Left cardiac atrium (tissue), 4 donors: ENCODE measurements around the gene ALDOB. TPM values are rescaled to one million over a fixed set of nuclear protein-coding genes. Genes with fewer than 3 reads are reported as not detected.

ENCODE experiments used
- ATAC-seq, 2 donors: fragments of 200-7000 bp; cut with Tn5 transposase; one replicate each; pipeline ENCODE4 v1.9.1; 2020; ENCODE audit warnings: mild to moderate bottlenecking in 2 of 2, moderate library complexity in 2 of 2
- DNase-seq: peaks from one replicate; pipeline ENCODE4 v3.0.0-alpha.2; 2020
- intact Hi-C, 2 donors: fragments of 100-400 bp; cut with DNase I; formaldehyde crosslinking; loops; one replicate each; pipeline versions ENCODE4 v1.14.1 to v1.15.1; 2022 to 2023
- total RNA-seq, 2 donors: library from RNA; stranded (reverse); fragmentation: NEBNext Ultra II Directional; extraction: Animal tissue kit (Norgen Biotek cat#: 25700); gene quantifications; one replicate each; pipeline ENCODE4 v1.2.1, GENCODE V29; 2021
- donor health status: DM: no; HTN: yes; CAD: no.
- donor health status: DM: no; HTN: yes; CAD: no; lungs with severe emphysema.
- donor health status: DM: yes; HTN: yes; CAD: no.
- donor health status: Dilated cardiomyopathy.

The ALDOB gene
- total RNA-seq, 2 donors from 2014 or later, result 0.53 to 1.4 TPM

DNA sequence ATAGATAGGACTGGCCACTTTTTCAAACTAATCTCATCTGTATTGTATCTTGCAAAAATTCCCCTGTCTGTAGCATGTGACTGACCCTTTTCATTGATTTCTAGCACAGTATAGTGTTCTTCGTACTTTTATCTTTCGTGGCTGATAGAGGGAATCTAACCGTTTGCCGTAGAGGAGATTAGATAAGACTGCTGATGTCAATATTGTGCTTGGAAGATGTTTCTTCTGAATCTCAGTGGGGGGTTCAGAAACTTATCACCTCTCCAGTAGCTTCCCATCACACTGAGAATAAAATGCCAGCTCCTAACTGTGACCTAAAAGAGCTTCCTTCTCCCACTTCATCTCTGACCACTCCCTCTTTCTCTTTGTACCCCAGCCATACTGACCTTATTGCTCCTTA is 25.4 kb upstream of the ALDOB start:
- intact Hi-C loops, result no loop called here
- no peak for DNase-seq
- no peak for ATAC-seq

DNA sequence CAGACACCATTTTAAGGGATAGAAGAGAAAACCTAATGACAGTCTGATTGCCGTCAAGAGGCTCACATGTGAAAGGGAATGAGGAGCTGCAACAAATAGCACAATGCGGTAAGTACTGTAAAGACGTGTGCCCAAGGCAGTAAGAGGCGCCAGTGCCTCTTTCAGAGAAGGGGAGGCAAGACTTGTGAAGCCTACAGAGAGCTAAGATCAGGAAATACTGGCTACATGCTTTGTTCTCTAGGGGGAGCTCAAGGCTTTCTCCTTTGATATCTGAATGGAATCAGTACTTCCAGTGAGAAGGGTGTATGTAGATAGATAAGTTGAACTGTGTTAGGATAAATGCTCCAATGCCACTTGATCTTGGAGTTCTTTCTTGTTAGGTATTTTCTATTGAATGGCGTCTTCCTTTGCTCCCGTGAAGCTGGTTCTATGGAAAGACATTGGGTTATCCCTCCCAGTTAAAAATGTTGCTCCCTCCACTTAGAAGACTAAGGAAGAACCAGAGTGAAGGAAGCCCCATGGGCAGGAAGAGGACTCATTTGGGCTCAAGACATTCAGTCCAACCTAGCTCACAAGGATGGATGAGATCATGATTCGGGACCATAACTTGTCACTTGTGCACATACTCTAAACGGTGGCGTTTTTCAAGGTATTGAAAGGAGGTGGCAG is 23.5 kb upstream of the ALDOB start:
- peak; percentile 84 to 92 for ATAC-seq
- DNase-seq, result no peak
- intact Hi-C loops, result loop anchor here in 1 of 2 donors (5.0 kb wide), 1 partner anchor 68 kb away; no protein-coding TSS in a partner anchor

DNA sequence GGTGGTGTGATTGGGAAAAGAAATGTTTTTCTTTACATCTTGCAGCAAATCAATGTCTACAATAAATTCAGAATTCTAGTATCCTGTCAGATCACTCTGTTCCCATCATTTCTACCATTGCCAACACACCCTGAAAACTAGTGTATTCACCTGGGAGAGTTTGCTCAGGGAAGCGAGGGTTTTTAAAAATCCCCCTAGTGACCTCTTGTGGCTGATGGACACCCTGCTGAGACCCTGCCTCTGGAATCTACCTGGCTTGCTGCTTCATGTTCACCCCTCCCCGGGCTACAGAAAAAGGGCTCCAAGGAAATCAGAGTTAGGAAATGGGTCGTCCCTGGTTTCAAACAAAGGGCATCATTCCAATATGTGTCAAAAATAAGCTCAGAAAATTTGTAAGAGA is 21.4 kb upstream of the ALDOB start:
- DNase-seq (no peak), ATAC-seq (no peak)
- intact Hi-C loops, result loop anchor here in 1 of 2 donors (5.0 kb wide), 1 partner anchor 70 kb away; no protein-coding TSS in a partner anchor

DNA sequence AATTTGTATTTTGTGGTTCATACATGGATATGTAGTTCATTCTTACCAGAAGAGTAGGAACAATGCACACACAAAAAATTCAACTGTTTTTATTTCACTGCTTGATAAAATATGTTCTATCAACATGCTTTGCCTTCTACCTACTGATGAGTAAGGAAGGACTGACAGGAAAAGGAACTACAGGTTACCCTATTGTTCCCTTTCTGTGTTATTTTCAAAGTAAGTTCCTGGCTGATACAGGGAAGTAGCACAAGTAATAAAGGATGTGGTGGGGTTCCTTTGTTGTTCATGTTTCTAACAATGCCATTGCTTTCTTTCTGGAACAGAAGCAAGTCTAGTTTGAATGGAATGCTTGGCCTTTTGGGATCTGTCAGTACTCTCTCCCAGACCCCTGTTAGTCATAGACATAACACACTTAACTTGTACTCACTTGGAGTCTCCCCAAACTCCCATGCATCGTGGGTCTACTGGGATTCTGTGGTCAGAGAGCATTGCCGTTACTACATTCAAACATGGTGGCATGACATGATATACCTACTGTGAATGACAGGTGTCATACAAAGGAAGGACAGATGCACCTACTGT is 20.2 kb upstream of the ALDOB start:
- DNase-seq (no peak), ATAC-seq (no peak)
- intact Hi-C loops, result loop anchor here in 1 of 2 donors (5.0 kb wide), 1 partner anchor 72 kb away; no protein-coding TSS in a partner anchor

DNA sequence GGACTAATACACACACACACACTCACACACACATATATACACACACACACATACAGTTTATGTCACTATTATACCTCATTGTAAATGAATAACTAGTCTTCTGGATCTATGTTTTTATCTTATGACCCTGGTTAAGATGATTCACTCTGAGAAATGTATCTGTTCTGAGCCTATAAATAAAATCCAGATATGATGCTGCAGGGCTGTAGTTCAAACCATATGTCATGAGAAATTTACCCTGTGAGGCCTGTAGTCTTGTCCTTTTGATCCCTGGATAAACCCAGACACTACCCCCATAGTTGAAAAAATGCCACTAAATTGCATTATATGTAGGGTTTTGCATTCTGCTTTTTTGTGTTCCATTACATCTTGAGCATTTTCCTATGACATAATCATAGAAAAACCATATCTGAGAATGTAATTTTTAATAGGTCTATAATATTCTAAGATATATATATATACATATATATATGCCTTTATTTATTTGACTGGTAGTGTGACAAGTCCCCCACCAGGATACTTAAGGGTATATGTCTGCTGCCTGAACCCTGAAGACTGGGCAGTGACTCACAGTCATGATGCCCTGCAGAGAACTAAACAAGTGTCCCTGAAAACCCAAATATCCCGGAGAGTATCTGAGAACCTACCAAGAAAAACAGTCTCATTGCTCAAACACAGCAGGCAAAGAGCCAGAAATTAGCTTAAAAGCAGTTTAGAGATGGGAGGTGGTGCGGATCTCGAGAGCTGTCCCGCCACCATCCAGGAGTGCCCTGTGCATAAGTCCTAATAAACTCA is 18.4 kb upstream of the ALDOB start:
- DNase-seq (no peak), ATAC-seq (no peak)
- intact Hi-C loops, result no loop called here

DNA sequence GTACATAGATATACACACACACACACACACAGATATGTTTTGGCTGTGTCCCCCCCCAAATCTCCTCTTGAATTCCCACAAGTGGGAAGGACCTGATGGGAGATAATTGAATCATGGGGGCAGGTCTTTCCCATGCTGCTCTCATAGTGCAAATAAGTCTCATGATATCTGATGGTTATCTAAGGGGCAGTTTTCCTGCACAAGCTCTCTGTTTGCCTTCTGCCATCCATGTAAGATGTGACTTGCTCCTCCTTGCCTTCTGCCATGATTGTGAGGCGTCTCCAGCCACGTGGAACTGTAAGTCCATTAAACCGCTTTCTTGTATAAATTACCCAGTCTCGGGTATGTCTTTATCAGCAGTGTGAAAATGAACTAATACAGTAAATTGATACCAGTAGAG is 15.9 kb upstream of the ALDOB start:
- intact Hi-C loops, result no loop called here
- no peak for DNase-seq
- ATAC-seq, result no peak

DNA sequence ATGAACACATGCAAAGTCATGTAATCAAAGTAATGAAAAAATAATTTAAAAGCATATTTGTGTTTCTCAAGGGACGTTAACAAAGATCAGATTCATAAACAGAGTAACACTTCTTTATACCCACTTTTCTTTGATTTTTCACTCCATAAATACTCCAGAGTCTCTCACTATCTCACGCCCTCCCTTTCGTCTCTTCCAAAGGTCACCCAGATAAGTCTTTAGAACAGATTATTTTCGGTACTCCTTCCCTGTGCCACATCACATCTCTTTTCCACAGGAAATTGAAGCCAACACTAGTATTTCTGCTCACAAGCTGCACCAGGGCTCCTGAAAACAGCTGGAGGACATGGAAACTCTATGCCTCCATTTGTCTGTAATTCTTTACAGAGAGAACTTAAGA is 15.4 kb upstream of the ALDOB start:
- ATAC-seq, result no peak
- intact Hi-C loops, result no loop called here

DNA sequence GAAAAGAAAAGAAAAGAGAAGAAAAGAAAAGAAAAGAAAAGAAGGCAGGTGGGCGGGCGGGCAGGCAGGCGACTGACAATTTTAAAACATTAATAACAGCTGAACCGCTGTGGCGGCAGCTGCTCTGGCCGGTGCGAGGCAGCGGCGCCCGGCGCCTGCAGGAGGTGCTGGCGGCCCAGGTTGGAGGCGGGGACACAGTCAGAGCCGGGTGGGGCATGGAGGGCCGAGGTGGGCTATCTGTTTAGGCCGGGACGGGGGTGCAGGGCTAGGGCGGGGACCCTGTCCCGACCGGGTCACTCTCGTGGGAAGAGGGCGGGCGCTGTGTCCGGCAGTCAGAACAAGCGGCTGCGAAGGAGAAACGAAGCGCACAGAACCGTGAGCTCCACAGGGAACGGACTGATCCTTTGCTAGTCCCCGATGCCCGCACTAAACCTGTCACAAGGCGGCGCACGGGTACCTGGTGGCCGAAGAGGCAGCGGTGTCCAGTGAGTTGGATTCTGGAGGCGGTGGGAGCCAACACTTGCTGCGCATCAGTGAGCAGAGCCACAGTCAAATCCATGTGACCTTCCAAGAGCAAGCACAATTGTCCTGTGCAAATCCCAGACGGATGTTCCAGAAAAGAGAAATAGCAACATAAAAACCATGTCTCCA is 13.6 kb upstream of the ALDOB start:
- DNase-seq, result peak; percentile 79
- intact Hi-C loops, result loop anchor here in 1 of 2 donors (5.0 kb wide), 1 partner anchor 47 kb away; no protein-coding TSS in a partner anchor
- peak; percentile 96 to 99 for ATAC-seq

More for the DNA sequence above, 15.4 kb upstream of the ALDOB start:
- DNase-seq, result no peak

DNA sequence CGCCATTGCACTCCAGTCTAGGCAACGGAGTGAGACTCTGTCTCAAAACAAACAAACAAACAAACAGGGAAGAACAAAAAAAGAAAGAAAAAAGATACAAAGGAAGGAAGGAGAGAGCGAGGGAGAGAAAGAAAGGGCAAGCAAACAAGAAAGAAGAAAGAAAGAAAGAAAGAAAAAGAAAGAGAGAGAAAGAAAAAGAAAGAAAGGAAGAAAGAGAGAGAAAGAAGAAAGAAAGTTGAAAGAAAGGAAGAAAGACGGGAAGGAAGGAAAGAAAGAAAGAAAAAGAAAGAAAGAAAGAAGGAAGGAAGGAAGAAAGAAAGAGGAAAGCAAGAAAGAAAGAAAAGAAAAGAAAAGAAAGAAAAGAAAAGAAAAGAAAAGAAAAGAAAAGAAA is 13.1 kb upstream of the ALDOB start:
- no peak for ATAC-seq
- intact Hi-C loops, result loop anchor here in 1 of 2 donors (5.0 kb wide), 1 partner anchor 46 kb away; no protein-coding TSS in a partner anchor
- DNase-seq, result no peak

DNA sequence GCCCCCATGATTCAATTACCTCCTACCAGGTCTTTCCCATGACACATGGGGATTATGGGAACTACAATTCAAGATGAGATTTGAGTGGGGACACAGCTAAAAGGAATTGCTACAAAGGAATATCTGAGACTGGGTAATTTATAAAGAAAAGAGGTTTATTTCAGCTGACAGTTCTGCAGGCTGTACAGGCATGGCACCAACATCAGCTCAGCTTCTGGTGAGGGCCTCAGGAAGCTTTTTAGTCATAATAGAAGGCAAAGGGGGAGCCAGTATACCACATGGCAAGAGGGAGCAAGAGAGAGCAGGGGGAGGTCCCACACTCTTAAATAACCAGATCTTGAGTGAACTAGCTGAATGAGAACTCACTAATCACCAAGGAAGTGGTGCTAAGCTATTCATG is 11.2 kb upstream of the ALDOB start:
- no peak for ATAC-seq
- intact Hi-C loops, result loop anchor here in 1 of 2 donors (5.0 kb wide), 1 partner anchor 44 kb away; no protein-coding TSS in a partner anchor

DNA sequence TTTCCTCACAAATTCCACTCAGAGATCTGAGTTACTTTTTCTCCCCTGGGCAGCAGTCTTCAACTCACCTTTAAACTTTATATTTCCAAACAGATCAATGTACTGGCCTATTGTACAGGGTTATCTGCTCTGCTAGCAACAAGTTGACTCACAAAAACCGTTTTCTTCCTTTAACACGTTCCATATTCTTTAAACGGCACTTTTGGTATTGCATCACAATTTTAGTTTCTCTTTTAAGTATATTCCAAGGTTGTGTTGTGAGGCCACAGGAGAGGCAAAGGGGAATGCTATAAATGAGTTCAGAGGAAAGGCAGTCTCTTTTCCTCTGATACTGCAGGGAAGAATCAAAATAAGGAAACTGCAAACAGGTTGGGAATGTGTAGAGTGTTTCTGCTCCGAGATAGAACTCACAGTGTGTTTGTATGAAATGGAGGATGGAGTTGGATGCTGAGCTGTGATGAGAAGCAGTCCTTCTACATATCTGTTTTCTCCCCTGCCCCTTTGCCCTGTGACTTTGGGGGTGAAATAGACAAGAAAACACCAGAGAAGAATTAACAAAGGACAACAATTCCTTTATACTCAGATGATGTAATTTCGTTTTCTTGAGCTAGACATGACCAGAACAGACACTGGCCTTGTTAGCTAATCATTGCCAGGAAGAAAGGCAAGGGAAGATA is 9.9 kb upstream of the ALDOB start:
- ATAC-seq (no peak), DNase-seq (no peak)
- intact Hi-C loops, result loop anchor here in 1 of 2 donors (5.0 kb wide), 1 partner anchor 43 kb away; no protein-coding TSS in a partner anchor

More for the DNA sequence above, 11.2 kb upstream of the ALDOB start:
- no peak for DNase-seq

DNA sequence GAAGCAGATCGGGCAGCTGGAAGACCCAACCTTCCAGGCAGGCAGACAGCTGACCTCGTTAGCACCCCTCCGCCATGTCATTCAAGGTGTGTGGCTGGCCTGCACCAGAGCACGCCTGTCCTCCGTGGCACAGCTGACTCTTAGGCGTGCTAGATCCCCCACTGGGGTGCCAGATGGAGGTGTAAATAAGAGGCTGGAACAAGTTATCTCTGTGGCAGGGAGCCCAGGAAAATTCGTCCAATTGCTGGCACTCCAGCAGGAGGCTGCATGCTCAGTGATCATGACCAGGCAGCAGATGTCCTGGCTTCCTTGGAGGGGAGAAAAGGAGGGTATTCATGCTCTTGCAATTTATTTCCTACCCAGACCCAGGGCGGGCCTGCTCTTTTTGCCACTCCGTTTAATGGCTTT is 7.8 kb upstream of the ALDOB start:
- intact Hi-C loops, result no loop called here
- ATAC-seq (peak; percentile 95 to 96), DNase-seq (peak; percentile 71)

DNA sequence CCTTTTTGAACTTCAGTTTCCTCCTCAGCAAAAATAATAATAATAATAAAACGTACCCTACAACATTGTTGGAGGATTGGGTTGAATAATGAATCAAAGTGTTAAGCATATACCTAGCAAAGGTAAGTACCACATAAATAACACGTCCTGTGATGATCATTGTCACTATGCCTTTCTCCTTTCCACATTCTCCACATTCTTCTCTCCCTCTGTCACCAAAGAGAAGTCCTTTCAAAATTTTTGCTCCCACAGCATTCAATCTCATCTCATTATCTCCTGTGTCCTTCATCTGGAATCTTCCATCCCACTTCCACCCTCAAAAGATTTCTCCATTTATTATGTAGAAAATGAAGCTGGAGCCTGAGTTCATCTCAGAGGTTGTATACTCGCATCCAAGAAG is 7.2 kb upstream of the ALDOB start:
- ATAC-seq (no peak), DNase-seq (no peak)
- intact Hi-C loops, result no loop called here

DNA sequence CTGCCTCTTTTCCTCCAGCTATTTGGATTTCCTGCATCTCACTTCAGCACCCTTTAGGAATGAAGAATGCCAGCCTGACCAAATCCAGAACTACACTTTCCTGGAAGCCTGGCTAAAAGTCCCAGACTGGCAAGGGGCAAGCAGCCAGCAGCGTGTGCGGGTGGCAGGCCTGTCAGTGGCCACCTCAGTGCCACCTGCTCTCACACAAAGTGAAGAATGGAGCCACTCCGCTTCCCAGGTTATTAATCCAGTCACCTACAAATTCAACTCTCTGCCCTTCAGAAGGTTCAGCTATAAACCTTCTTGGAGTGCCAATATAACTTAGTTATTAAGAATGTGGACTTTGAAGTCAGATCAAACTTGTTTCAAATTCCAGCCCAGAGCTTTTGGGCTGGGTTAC is 6.7 kb upstream of the ALDOB start:
- intact Hi-C loops, result no loop called here
- ATAC-seq (peak; percentile 50 to 62), DNase-seq (peak; percentile 33)

DNA sequence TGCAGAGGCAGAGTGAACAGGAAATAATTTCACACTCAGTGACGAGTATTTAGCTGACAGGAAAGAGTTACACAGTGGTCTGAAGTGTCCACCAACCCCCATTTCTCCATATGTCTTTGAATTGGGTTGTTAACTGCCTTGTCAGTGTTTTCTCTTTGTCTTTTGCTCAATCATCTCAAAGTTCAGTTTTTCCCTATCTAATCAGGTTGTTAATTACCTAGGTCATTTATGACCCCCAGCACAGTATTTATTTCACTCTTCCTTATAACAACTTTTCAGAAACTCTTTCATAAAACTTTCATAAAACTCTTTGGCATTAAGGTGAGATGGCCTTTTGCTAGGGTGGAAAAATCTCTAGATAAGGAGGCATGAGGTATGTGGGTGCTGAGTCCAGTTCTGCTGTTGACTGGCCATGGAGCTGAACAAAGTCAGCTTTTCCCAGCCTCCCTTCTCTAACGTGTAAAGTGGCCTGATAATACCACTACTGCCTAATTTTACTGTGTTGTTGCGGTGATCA is 5.2 kb upstream of the ALDOB start:
- no peak for ATAC-seq
- DNase-seq, result no peak
- intact Hi-C loops, result no loop called here

DNA sequence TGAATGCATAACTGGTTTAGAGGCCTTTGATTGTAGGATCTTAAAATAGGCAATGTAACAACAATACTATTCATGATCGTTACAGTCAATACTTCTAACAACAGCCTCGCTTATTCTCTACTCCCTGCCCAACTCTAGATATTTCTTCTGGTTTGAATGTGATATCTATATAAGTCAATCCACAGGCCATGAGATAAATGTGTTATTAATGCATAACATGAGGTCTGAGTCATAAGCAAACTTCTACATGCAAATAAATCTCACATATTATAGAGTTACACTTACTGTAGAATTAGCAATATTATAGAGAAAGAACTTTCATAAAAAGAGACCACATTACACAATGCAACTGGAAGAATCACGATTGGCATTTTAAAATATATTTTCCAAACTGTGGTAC is 2.9 kb upstream of the ALDOB start:
- intact Hi-C loops, result no loop called here
- DNase-seq (no peak), ATAC-seq (no peak)

DNA sequence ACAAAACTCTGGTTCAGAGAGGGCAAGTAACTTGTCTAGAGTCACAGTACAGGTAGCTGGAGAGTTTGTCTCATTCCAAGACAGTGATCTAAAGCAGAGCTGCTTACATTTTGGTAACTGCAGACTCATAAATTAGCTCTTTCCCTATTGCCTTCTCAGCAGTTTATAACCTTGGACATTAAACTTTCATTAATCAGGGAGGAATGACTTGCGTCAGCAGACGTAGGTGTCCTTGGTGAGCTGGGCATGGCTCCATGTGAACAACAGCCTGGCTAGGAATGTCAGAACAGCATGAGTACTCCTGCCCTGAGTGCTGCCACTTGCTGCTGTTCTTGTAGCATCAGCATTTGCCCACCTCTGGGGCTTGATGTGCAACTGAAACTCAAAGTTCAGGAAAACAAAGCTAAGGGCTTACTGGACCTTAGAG is 2.2 kb upstream of the ALDOB start:
- intact Hi-C loops, result no loop called here
- ATAC-seq, result peak; percentile 87 to 88
- DNase-seq, result peak; percentile 54

DNA sequence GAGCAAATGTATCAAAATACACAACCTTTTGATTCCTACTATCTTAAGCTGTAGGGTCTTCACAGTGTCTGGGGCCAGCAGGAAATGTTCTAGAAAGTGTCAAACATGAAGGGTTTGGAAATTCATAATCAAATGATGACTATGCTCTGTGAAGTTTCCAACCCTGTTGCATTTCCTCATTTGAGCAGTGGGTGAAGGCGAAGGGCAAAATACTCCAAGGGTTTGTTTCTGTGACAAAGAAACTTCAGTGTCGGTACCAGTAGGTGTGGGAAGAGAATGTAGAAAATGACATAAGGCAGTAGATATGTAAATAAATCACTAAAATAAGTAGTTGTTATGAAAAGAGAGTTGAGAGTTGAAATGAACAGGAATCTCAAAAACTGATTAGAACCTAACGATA is 576 bp downstream of the ALDOB start:
- ATAC-seq (no peak), DNase-seq (no peak)
- intact Hi-C loops, result no loop called here

DNA sequence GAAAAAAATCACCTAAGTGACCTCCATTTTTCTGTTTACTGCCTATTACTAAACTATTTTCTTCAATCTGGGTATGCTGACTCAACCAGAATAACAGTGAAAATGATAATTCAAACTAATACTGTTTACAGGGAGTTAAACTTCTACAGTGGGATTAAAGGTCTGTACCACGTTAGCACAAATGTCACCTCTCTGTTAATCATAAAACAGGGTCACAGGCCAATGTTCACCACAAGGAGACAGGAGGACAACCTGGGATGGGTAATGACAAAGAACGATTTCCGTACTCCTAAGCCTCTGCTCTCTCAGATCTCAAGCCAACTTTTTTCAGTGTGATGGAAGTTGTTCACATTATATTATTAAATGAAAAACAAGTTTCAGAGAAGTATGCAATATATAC is 2.3 kb downstream of the ALDOB start:
- intact Hi-C loops, result no loop called here
- no peak for DNase-seq
- ATAC-seq, result no peak
